ENCODE measurements around the gene SH2D3A. TPM values are rescaled to one million over a fixed set of nuclear protein-coding genes. Genes with fewer than 3 reads are reported as not detected.

Gene SH2D3A
- total RNA-seq, 1 experiment from 2014 or later, result 17.9 TPM

- H4K8ac ChIP-seq (replicated peaks; ENCODE audit: insufficient read length, low read depth, low read length), result no peak overlapping the region
- no peak overlapping the region for H3K27ac ChIP-seq (ENCODE audit: insufficient read length, low read depth, low read length)
- peaks cover 3 to 30% of the 10 kb centered on the region in 2 experiments; a peak in 4 of 5 replicates for H3K9me3 Mint-ChIP-seq
- H3K9ac ChIP-seq (ENCODE audit: extremely low read depth, insufficient read length, low read length), result no peak overlapping the region
- no peaks in the 10 kb centered on the region for H3K79me2 ChIP-seq (ENCODE audit: insufficient read depth, low read length)
- peak overlapping the region in 1 of 3 experiments; percentile 53; a peak in 2 of 7 replicates for H3K27ac Mint-ChIP-seq
- no peaks in the 10 kb centered on the region for H3K36me3 Mint-ChIP-seq (ENCODE audit: insufficient read depth in 1 of 3, low read depth in 3 of 3)
- H2BK5ac ChIP-seq (ENCODE audit: insufficient read length, low read length), result no peak overlapping the region
- no peaks in the 10 kb centered on the region for H4K20me1 ChIP-seq (ENCODE audit: control insufficient read depth, insufficient read depth, insufficient read length)
- H3T11ph ChIP-seq (ENCODE audit: low read length), result no peak overlapping the region
- H3K4ac ChIP-seq (ENCODE audit: low read depth, low read length), result no peak overlapping the region
- no peak overlapping the region for H2BK20ac ChIP-seq (ENCODE audit: low read depth, low read length, poor library complexity, severe bottlenecking)
- H2AFZ ChIP-seq (ENCODE audit: low read length), result no peak overlapping the region
- peaks cover 3% of the 10 kb centered on the region for H3K27me3 Mint-ChIP-seq (ENCODE audit: low read depth)
- no peak overlapping the region for H4K91ac ChIP-seq (ENCODE audit: insufficient read length, low read depth, low read length)
- peak overlapping the region in 1 of 2 experiments; percentile 42; a peak in 1 of 5 replicates for H3K4me3 Mint-ChIP-seq
- no peaks in the 10 kb centered on the region for H3K23me2 ChIP-seq (ENCODE audit: insufficient read length, low read depth, low read length, poor library complexity, severe bottlenecking)
- peak; percentile 41 for DNase-seq
- H3K79me1 ChIP-seq (ENCODE audit: insufficient read depth, low read depth, low read length, poor library complexity, severe bottlenecking), result no peaks in the 10 kb centered on the region
- H3K27me3 ChIP-seq (ENCODE audit: insufficient read depth, low read length), result no peaks in the 10 kb centered on the region
- no peak overlapping the region for H3K56ac ChIP-seq (ENCODE audit: insufficient read length, low read depth, low read length)
- WGBS (ENCODE audit: extremely low coverage, insufficient read length, low lambda C conversion rate), result no CpG with 5 or more reads among the region's 8 CpGs
- no peak overlapping the region for H3K14ac ChIP-seq (ENCODE audit: insufficient read depth, low read length)
- H3K4me1 Mint-ChIP-seq, result peaks cover 7 to 8% of the 10 kb centered on the region in 2 experiments; a peak in 2 of 4 replicates
- H4K5ac ChIP-seq (ENCODE audit: insufficient read length, low read depth, low read length), result no peak overlapping the region
- H3K4me2 ChIP-seq (ENCODE audit: insufficient read depth, insufficient read length, low read length), result no peak overlapping the region
- no peak overlapping the region for H3K18ac ChIP-seq (ENCODE audit: insufficient read length, low read depth, low read length)
- no peak overlapping the region for H3K23ac ChIP-seq (ENCODE audit: insufficient read length, low read depth, low read length)
- H2BK120ac ChIP-seq (ENCODE audit: low read depth, low read length, poor library complexity, severe bottlenecking), result no peak overlapping the region
- H3K4me1 ChIP-seq (ENCODE audit: insufficient read depth, low read length), result no peaks in the 10 kb centered on the region
- no peak overlapping the region for H2BK15ac ChIP-seq (ENCODE audit: low read depth, low read length)
- H2AK5ac ChIP-seq (ENCODE audit: insufficient read length, low read length), result no peak overlapping the region
- no peak overlapping the region for H2BK12ac ChIP-seq (ENCODE audit: insufficient read length, low read depth, low read length)
- no peak for TF ChIP-seq CTCF (conservative IDR thresholded peaks at IDR 0.05)
- H3K9me3 ChIP-seq (ENCODE audit: control insufficient read depth, low read depth, low read length), result no peaks in the 10 kb centered on the region
Observed at GRCh38 chr19:6773323-6773931, 6.2 kb upstream of the SH2D3A start.
